ENCODE data around the gene RECK.
A peak's percentile ranks its signal among the peaks of the same experiment; 100 is the strongest.

Gene RECK

GRCh38 chr9:36142510-36143244 is 106.0 kb downstream of the RECK start:
- DNase-seq (ENCODE audit: low spot score in 2 of 2), result no peak
- H3K27ac Mint-ChIP-seq (ENCODE audit: low read depth), result peak overlapping the region; percentile 100
- no peak for ATAC-seq (replicated peaks; ENCODE audit: extremely low read depth, poor library complexity, severe bottlenecking)
- H3K4me3 Mint-ChIP-seq, result peak overlapping the region; percentile 95
- H3K27me3 Mint-ChIP-seq, result no peaks in the 10 kb centered on the region
- peaks cover 6% of the 10 kb centered on the region for H3K9me3 Mint-ChIP-seq
- H3K4me1 Mint-ChIP-seq, result peaks cover 93% of the 10 kb centered on the region
- peaks cover 18% of the 10 kb centered on the region for H3K36me3 Mint-ChIP-seq (ENCODE audit: insufficient read depth)

GRCh38 chr9:36143245-36143641 is 106.5 kb downstream of the RECK start:
- Mint-ChIP-seq H3K4me3 (peak overlapping the region; percentile 95), H3K27me3 (no peaks in the 10 kb centered on the region), H3K4me1 (peaks cover 90% of the 10 kb centered on the region), H3K27ac (ENCODE audit: low read depth) (peak overlapping the region; percentile 100), H3K36me3 (ENCODE audit: insufficient read depth) (peaks cover 17% of the 10 kb centered on the region), H3K9me3 (peaks cover 6% of the 10 kb centered on the region)
- DNase-seq (ENCODE audit: low spot score in 2 of 2) (no peak), ATAC-seq (replicated peaks; ENCODE audit: extremely low read depth, poor library complexity, severe bottlenecking) (no peak)

GRCh38 chr9:36144309-36145232 is 107.9 kb downstream of the RECK start:
- peaks cover 6% of the 10 kb centered on the region for H3K9me3 Mint-ChIP-seq
- peak; percentile 68 for ATAC-seq (replicated peaks; ENCODE audit: extremely low read depth, poor library complexity, severe bottlenecking)
- peaks cover 85% of the 10 kb centered on the region for H3K4me1 Mint-ChIP-seq

GRCh38 chr9:36145970-36146369 is 109.3 kb downstream of the RECK start:
- no peak for ATAC-seq (replicated peaks; ENCODE audit: extremely low read depth, poor library complexity, severe bottlenecking)
- DNase-seq (ENCODE audit: low spot score in 2 of 2), result no peak
- Mint-ChIP-seq H3K36me3 (ENCODE audit: insufficient read depth) (peaks cover 14% of the 10 kb centered on the region), H3K4me1 (peaks cover 81% of the 10 kb centered on the region), H3K27ac (ENCODE audit: low read depth) (peak overlapping the region; percentile 85), H3K9me3 (peaks cover 6% of the 10 kb centered on the region), H3K4me3 (no peak overlapping the region), H3K27me3 (no peaks in the 10 kb centered on the region)

More at GRCh38 chr9:36144309-36145232, 107.9 kb downstream of the RECK start:
- Mint-ChIP-seq H3K27me3 (no peaks in the 10 kb centered on the region), H3K4me3 (peak overlapping the region; percentile 95), H3K27ac (ENCODE audit: low read depth) (peak overlapping the region; percentile 100), H3K36me3 (ENCODE audit: insufficient read depth) (peaks cover 16% of the 10 kb centered on the region)
- peak in 1 of 2 donors; percentile 31 for DNase-seq (ENCODE audit: low spot score in 2 of 2)

- Mint-ChIP-seq H3K27ac (ENCODE audit: low read depth) (peak overlapping the region; percentile 85), H3K36me3 (ENCODE audit: insufficient read depth) (peaks cover 17% of the 10 kb centered on the region), H3K4me1 (peaks cover 84% of the 10 kb centered on the region), H3K9me3 (peaks cover 6% of the 10 kb centered on the region), H3K27me3 (no peaks in the 10 kb centered on the region), H3K4me3 (peak overlapping the region; percentile 39)
- ATAC-seq (replicated peaks; ENCODE audit: extremely low read depth, poor library complexity, severe bottlenecking) (no peak), DNase-seq (ENCODE audit: low spot score in 2 of 2) (no peak)
Observed at GRCh38 chr9:36146651-36147050, 109.9 kb downstream of the RECK start.

- peaks cover 82% of the 10 kb centered on the region for H3K4me1 Mint-ChIP-seq
- no peak for DNase-seq (ENCODE audit: low spot score in 2 of 2)
- peaks cover 6% of the 10 kb centered on the region for H3K9me3 Mint-ChIP-seq
- ATAC-seq (replicated peaks; ENCODE audit: extremely low read depth, poor library complexity, severe bottlenecking), result no peak
- peak overlapping the region; percentile 39 for H3K4me3 Mint-ChIP-seq
- H3K27me3 Mint-ChIP-seq, result no peaks in the 10 kb centered on the region
- H3K27ac Mint-ChIP-seq (ENCODE audit: low read depth), result peak overlapping the region; percentile 85
- H3K36me3 Mint-ChIP-seq (ENCODE audit: insufficient read depth), result peaks cover 20% of the 10 kb centered on the region
Observed at GRCh38 chr9:36147441-36148175, 110.9 kb downstream of the RECK start.

GRCh38 chr9:36148311-36149051 is 111.8 kb downstream of the RECK start:
- peaks cover 25% of the 10 kb centered on the region for H3K36me3 Mint-ChIP-seq (ENCODE audit: insufficient read depth)
- peaks cover 79% of the 10 kb centered on the region for H3K4me1 Mint-ChIP-seq
- DNase-seq (ENCODE audit: low spot score in 2 of 2) (peak; percentile 47 to 60), ATAC-seq (replicated peaks; ENCODE audit: extremely low read depth, poor library complexity, severe bottlenecking) (no peak)
- H3K27me3 Mint-ChIP-seq, result no peaks in the 10 kb centered on the region
- H3K4me3 Mint-ChIP-seq, result peak overlapping the region; percentile 36
- H3K9me3 Mint-ChIP-seq, result peaks cover 6% of the 10 kb centered on the region
- peak overlapping the region; percentile 85 for H3K27ac Mint-ChIP-seq (ENCODE audit: low read depth)

- no peak overlapping the region for H3K27ac Mint-ChIP-seq (ENCODE audit: low read depth)
- no peaks in the 10 kb centered on the region for H3K27me3 Mint-ChIP-seq
- H3K9me3 Mint-ChIP-seq, result peaks cover 6% of the 10 kb centered on the region
- peaks cover 21% of the 10 kb centered on the region for H3K36me3 Mint-ChIP-seq (ENCODE audit: insufficient read depth)
- DNase-seq (ENCODE audit: low spot score in 2 of 2), result no peak
- peak overlapping the region; percentile 36 for H3K4me3 Mint-ChIP-seq
- no peak for ATAC-seq (replicated peaks; ENCODE audit: extremely low read depth, poor library complexity, severe bottlenecking)
- H3K4me1 Mint-ChIP-seq, result peaks cover 77% of the 10 kb centered on the region
Observed at GRCh38 chr9:36149197-36149596, 112.5 kb downstream of the RECK start.

GRCh38 chr9:36150574-36151315 is 114.0 kb downstream of the RECK start:
- H3K36me3 Mint-ChIP-seq (ENCODE audit: insufficient read depth), result peaks cover 22% of the 10 kb centered on the region
- peak overlapping the region; percentile 88 for H3K4me3 Mint-ChIP-seq
- DNase-seq (ENCODE audit: low spot score in 2 of 2), result no peak
- H3K27me3 Mint-ChIP-seq, result no peaks in the 10 kb centered on the region
- no peaks in the 10 kb centered on the region for H3K9me3 Mint-ChIP-seq
- H3K4me1 Mint-ChIP-seq, result peaks cover 65% of the 10 kb centered on the region
- ATAC-seq (replicated peaks; ENCODE audit: extremely low read depth, poor library complexity, severe bottlenecking), result no peak
- peak overlapping the region; percentile 98 for H3K27ac Mint-ChIP-seq (ENCODE audit: low read depth)

GRCh38 chr9:36151316-36152210 is 114.8 kb downstream of the RECK start:
- DNase-seq (ENCODE audit: low spot score in 2 of 2) (peak; percentile 74 to 90), ATAC-seq (replicated peaks; ENCODE audit: extremely low read depth, poor library complexity, severe bottlenecking) (peak; percentile 98)
- Mint-ChIP-seq H3K4me1 (peaks cover 58% of the 10 kb centered on the region), H3K9me3 (no peaks in the 10 kb centered on the region), H3K4me3 (peak overlapping the region; percentile 88), H3K27me3 (no peaks in the 10 kb centered on the region), H3K27ac (ENCODE audit: low read depth) (peak overlapping the region; percentile 98), H3K36me3 (ENCODE audit: insufficient read depth) (peaks cover 24% of the 10 kb centered on the region)

Measured in central memory CD8-positive, alpha-beta T cell (primary cell).